HepG2 (cell line): Measurements from ENCODE around the gene ALX4. TPM values are rescaled to one million over a fixed set of nuclear protein-coding genes. Genes with fewer than 3 reads are reported as not detected.
A peak's percentile ranks its signal among the peaks of the same experiment; 100 is the strongest.

Source experiments
- ATAC-seq: fragments of 200-7000 bp; cut with Tn5 transposase; 3 replicates; pipeline ENCODE4 v1.9.1; 2020; ENCODE audit warnings: mild to moderate bottlenecking, moderate library complexity
- BruUV-seq: library from RNA; stranded (reverse); fragments of 400-500 nt; replicated peaks from 2 replicates; lab custom pipeline; 2021; lab: Mats Ljungman, UMichigan
- CTCF ChIA-PET: fragments of 300-600 bp; formaldehyde crosslinking; extraction: SDS; loops from one replicate; lab custom pipeline; 2021; ENCODE audit warnings: low total read pairs, inconsistent platforms, low intra/inter-chr PET ratio; lab: Yijun Ruan, JAX
- POLR2A ChIA-PET: fragments of 350-600 bp; sonication (Branson Sonifier 250); formaldehyde crosslinking; loops from one replicate; lab custom pipeline; 2020; ENCODE audit warnings: antibody characterized with exemption, inconsistent platforms; lab: Yijun Ruan, JAX
- DNase-seq: peaks from one replicate; pipeline ENCODE4 v3.0.0-alpha.2; 2015; ENCODE audit warnings: low spot score
- FAIRE-seq: peaks from 3 replicates; lab custom pipeline; 2011; peaks lifted over from hg19 to GRCh38; lab: Jason Lieb, UNC
- H2AFZ ChIP-seq: one replicate; pipeline ENCODE4 v1.6.1; 2011; ENCODE audit warnings: low read length, inconsistent platforms
- H3K27ac ChIP-seq: fragments of 300-600 bp; 3 replicates; pipeline ENCODE4 v1.8.0; 2011; ENCODE audit warnings: mixed run types, mild to moderate bottlenecking, mixed read lengths, low read length, inconsistent platforms; ENCODE audit not compliant: insufficient read depth; ENCODE audit errors: extremely low read length
- H3K27me3 ChIP-seq, 2 experiments: fragments of 200-600 bp in 1 of 2; 2 replicates in 1 of 2; 3 replicates in 1 of 2; pipeline versions ENCODE4 v1.6.0 to v1.8.0; 2011; ENCODE audit warnings: low read length in 2 of 2, mild to moderate bottlenecking in 2 of 2, moderate library complexity in 2 of 2, inconsistent platforms in 1 of 2; ENCODE audit not compliant: insufficient read depth in 2 of 2, control insufficient read depth in 1 of 2
- H3K36me3 ChIP-seq, 2 experiments: fragments of 200-600 bp in 1 of 2; replicated peaks in 1 of 2; 2 replicates in 1 of 2; 3 replicates in 1 of 2; pipeline versions ENCODE4 v1.5.1 to v1.8.0; 2011; ENCODE audit warnings: low read length in 2 of 2, inconsistent platforms in 1 of 2; ENCODE audit not compliant: insufficient read depth in 2 of 2, control insufficient read depth in 1 of 2
- H3K4me1 ChIP-seq: 2 replicates; pipeline ENCODE4 v1.5.1; 2012; ENCODE audit warnings: low read length, inconsistent platforms; ENCODE audit not compliant: insufficient read depth
- H3K4me2 ChIP-seq: 2 replicates; pipeline ENCODE4 v1.6.0; 2011; ENCODE audit warnings: low read depth, low read length, inconsistent platforms
- H3K4me3 ChIP-seq, 3 experiments: fragments of 200-600 bp in 1 of 3; sonication (generic), shearing (Covaris generic) in 1 of 3; replicated peaks in 1 of 3; 2 replicates each; pipeline ENCODE4 v1.5.1; 2011 to 2016; ENCODE audit warnings: low read length in 3 of 3, inconsistent platforms in 2 of 3, low read depth in 2 of 3, mild to moderate bottlenecking in 2 of 3, control low read depth in 1 of 3, mixed read lengths in 1 of 3; ENCODE audit not compliant: insufficient read depth in 1 of 3
- H3K79me2 ChIP-seq: one replicate; pipeline ENCODE4 v1.6.1; 2011; ENCODE audit warnings: low read length, inconsistent platforms; ENCODE audit not compliant: insufficient read depth
- H3K9ac ChIP-seq: 2 replicates; pipeline ENCODE4 v1.6.0; 2011; ENCODE audit warnings: mild to moderate bottlenecking, low read depth, low read length, inconsistent platforms; ENCODE audit not compliant: insufficient read depth
- H3K9me3 ChIP-seq: 2 replicates; pipeline ENCODE4 v1.5.1; 2012; ENCODE audit warnings: mild to moderate bottlenecking, low read length
- H4K20me1 ChIP-seq: 2 replicates; pipeline ENCODE4 v1.6.0; 2011; ENCODE audit warnings: inconsistent platforms, mild to moderate bottlenecking, low read length, moderate library complexity; ENCODE audit not compliant: insufficient read depth
- ATF3 ChIP-seq: sonication (generic); formaldehyde crosslinking; IDR thresholded peaks from 2 replicates; pipeline ENCODE4 v1.4.0; 2020; ENCODE audit warnings: missing genetic modification reagents
- CBFB ChIP-seq: sonication (generic); formaldehyde crosslinking; IDR thresholded peaks from 2 replicates; pipeline ENCODE4 v1.4.0; 2020; ENCODE audit warnings: missing genetic modification reagents
- ELF3 ChIP-seq: IDR thresholded peaks from 2 replicates; pipeline ENCODE4 v1.6.1; 2016; ENCODE audit warnings: missing genetic modification reagents, missing compliant biosample characterization
- FOXK1 ChIP-seq: sonication (generic); formaldehyde crosslinking; IDR thresholded peaks from 2 replicates; pipeline ENCODE4 v1.4.0; 2020; ENCODE audit warnings: low read depth, missing genetic modification reagents, borderline replicate concordance
- KDM1A ChIP-seq: IDR thresholded peaks from 2 replicates; pipeline ENCODE4 v1.6.1; 2016; ENCODE audit warnings: missing compliant biosample characterization
- MIER2 ChIP-seq: IDR thresholded peaks from 2 replicates; pipeline ENCODE4 v1.6.1; 2016; ENCODE audit warnings: missing biosample characterization, missing genetic modification reagents
- MXD4 ChIP-seq: IDR thresholded peaks from 2 replicates; pipeline ENCODE4 v1.6.1; 2016; ENCODE audit warnings: mild to moderate bottlenecking, missing biosample characterization, missing genetic modification reagents
- NCOR1 ChIP-seq: fragments of 200-600 bp; sonication (generic); IDR thresholded peaks from 2 replicates; pipeline ENCODE4 v1.7.0; 2017; ENCODE audit warnings: antibody characterized with exemption, low read length, borderline replicate concordance
- NFATC3 ChIP-seq: sonication (generic); formaldehyde crosslinking; IDR thresholded peaks from 2 replicates; pipeline ENCODE4 v1.5.1; 2020; ENCODE audit warnings: mild to moderate bottlenecking, missing genetic modification reagents
- SAP130 ChIP-seq: IDR thresholded peaks from 2 replicates; pipeline ENCODE4 v1.6.1; 2016; ENCODE audit warnings: low read depth
- SOX6 ChIP-seq, 2 experiments: fragments of 450-650 bp in 1 of 2; sonication (generic) in 1 of 2; formaldehyde crosslinking in 1 of 2; IDR thresholded peaks; 2 replicates each; pipeline versions ENCODE4 v1.4.0 to v1.6.1; 2017 to 2020; ENCODE audit warnings: antibody characterized with exemption in 1 of 2, mild to moderate bottlenecking in 1 of 2, missing genetic modification reagents in 1 of 2
- TEAD2 ChIP-seq: sonication (generic); formaldehyde crosslinking; IDR thresholded peaks from 2 replicates; pipeline ENCODE4 v1.9.0; 2021; ENCODE audit warnings: missing genetic modification reagents
- TMF1 ChIP-seq: sonication (generic); formaldehyde crosslinking; IDR thresholded peaks from 2 replicates; pipeline ENCODE4 v1.8.1; 2022; ENCODE audit warnings: low read depth, missing genetic modification reagents
- ZBTB26 ChIP-seq: IDR thresholded peaks from 2 replicates; pipeline ENCODE4 v1.6.1; 2016; ENCODE audit warnings: missing compliant biosample characterization, missing genetic modification reagents, borderline replicate concordance
- ZNF432 ChIP-seq: sonication (generic); formaldehyde crosslinking; IDR thresholded peaks from 2 replicates; pipeline ENCODE4 v1.5.0; 2020; ENCODE audit warnings: missing genetic modification reagents, mild to moderate bottlenecking, borderline replicate concordance
- ZNF546 ChIP-seq: sonication (generic); formaldehyde crosslinking; conservative IDR thresholded peaks from 2 replicates; pipeline ENCODE4 v1.8.1; 2023; ENCODE audit warnings: mild to moderate bottlenecking, missing genetic modification reagents
- ZNF547 ChIP-seq: sonication (generic); formaldehyde crosslinking; IDR thresholded peaks from 2 replicates; pipeline ENCODE4 v1.5.1; 2020; ENCODE audit warnings: mild to moderate bottlenecking, missing genetic modification reagents
- ZNF816 ChIP-seq: sonication (generic); formaldehyde crosslinking; IDR thresholded peaks from 2 replicates; pipeline ENCODE4 v1.8.0; 2022; ENCODE audit warnings: missing genetic modification reagents, mild to moderate bottlenecking, borderline replicate concordance
- WGBS: methylation state at CpG from one replicate; pipeline ENCODE4 v1.1.6; 2017; ENCODE audit warnings: low lambda C conversion rate; 5-methylcytosine and 5-hydroxymethylcytosine counted together
- in situ Hi-C: cut with HindIII; loops from 2 replicates; pipeline ENCODE4 v1.10.0; 2017; ENCODE audit warnings: low pct_unique_long_range_greater_than_20kb; ENCODE audit not compliant: extremely low pct_ligation_motif_present
- intact Hi-C: fragments of 100-400 bp; cut with micrococcal nuclease; formaldehyde crosslinking; loops from one replicate; pipeline ENCODE4 v1.10.0; 2022; ENCODE audit not compliant: unreplicated experiment
- polyA plus RNA-seq, 8 experiments: library from polyadenylated mRNA; depleted of rRNA in 3 of 8; stranded (reverse) in 7 of 8; unstranded in 1 of 8; fragments of >200 nt; fragmentation: Illumina TruSeq in 4 of 8; extraction: Trizol in 4 of 8; gene quantifications; 2 replicates each; pipeline versions ENCODE4 v1.2.1 to v1.2.3, GENCODE V29; 2011 to 2016; ENCODE audit warnings: low read depth in 4 of 8, missing spikeins in 1 of 8, mixed read lengths in 1 of 8; ENCODE audit not compliant: insufficient read depth in 1 of 8
- total RNA-seq, 5 experiments: library from RNA; depleted of rRNA; stranded (reverse); fragments of >200 nt; fragmentation: Illumina TruSeq; extraction: Trizol; gene quantifications; 2 replicates each; pipeline ENCODE4 v1.2.3, GENCODE V29; 2016; ENCODE audit warnings: low read depth in 1 of 5
- TF ChIP-seq, protein P1 (sequence below): sonication (generic); formaldehyde crosslinking; IDR thresholded peaks from 2 replicates; pipeline ENCODE4 v1.9.0; 2021; ENCODE audit warnings: missing genetic modification reagents, borderline replicate concordance
- TF ChIP-seq, protein P2 (sequence below): sonication (generic); formaldehyde crosslinking; IDR thresholded peaks from 2 replicates; pipeline ENCODE4 v1.8.1; 2023; ENCODE audit warnings: missing genetic modification reagents, mild to moderate bottlenecking, borderline replicate concordance

ALX4 gene
- total and polyA plus RNA-seq, 2 of the 13 experiments (the other 11 are each of a cell fraction or from before 2014, with no cell fraction given), result not detected

GRCh38 chr11:44244639-44245310 is 65.2 kb downstream of the ALX4 start (continued):
- no peak for TF ChIP-seq ZBTB26 (CRISPR knock-in tag)
- TF ChIP-seq TMF1 (CRISPR knock-in tag), result no peak
- no peak for TF ChIP-seq ZNF546 (CRISPR knock-in tag)
- no peak for TF ChIP-seq MXD4 (CRISPR knock-in tag)

- POLR2A ChIA-PET, result no interaction called here
- Histone ChIP-seq H3K4me3 (no peak overlapping the region), H3K27ac (peak overlapping the region; percentile 50), H2AFZ (no peak overlapping the region), H3K9ac (no peak overlapping the region), H3K79me2 (no peaks in the 10 kb centered on the region), H3K4me2 (peak overlapping the region; percentile 37; the same call in 1 of the 2 replicates), H4K20me1 (no peaks in the 10 kb centered on the region), H3K4me1 (peaks cover 29% of the 10 kb centered on the region), H3K36me3 (no peaks in the 10 kb centered on the region; a peak in 1 of 5 replicates), H3K27me3 (no peaks in the 10 kb centered on the region), H3K9me3 (no peaks in the 10 kb centered on the region)
- ATAC-seq, result peak; percentile 99
- DNase-seq, result peak; percentile 77
- intact Hi-C loops (no loop called here), in situ Hi-C loops (no loop called here)
- 23% methylated on average over 6 of the region's 6 CpGs for WGBS
- CTCF ChIA-PET, result no interaction called here
- BruUV-seq, result no TSS peak
- FAIRE-seq, result peak; percentile 83
- TF ChIP-seq ATF3 (CRISPR knock-in tag), result no peak
- TF ChIP-seq SOX6 (IDR thresholded peaks at IDR 0.05), result no peak
- peak; percentile 67 for TF ChIP-seq SOX6 (CRISPR knock-in tag; IDR thresholded peaks at IDR 0.05)
- peak; percentile 57 for TF ChIP-seq SAP130 (CRISPR knock-in tag)
- TF ChIP-seq CBFB, result no peak
- TF ChIP-seq, protein P1, sequence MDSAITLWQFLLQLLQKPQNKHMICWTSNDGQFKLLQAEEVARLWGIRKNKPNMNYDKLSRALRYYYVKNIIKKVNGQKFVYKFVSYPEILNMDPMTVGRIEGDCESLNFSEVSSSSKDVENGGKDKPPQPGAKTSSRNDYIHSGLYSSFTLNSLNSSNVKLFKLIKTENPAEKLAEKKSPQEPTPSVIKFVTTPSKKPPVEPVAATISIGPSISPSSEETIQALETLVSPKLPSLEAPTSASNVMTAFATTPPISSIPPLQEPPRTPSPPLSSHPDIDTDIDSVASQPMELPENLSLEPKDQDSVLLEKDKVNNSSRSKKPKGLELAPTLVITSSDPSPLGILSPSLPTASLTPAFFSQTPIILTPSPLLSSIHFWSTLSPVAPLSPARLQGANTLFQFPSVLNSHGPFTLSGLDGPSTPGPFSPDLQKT (CRISPR knock-in tag), result no peak
- no peak for TF ChIP-seq ZNF547 (CRISPR knock-in tag)
- TF ChIP-seq TEAD2 (CRISPR knock-in tag), result no peak
- TF ChIP-seq, protein P2, sequence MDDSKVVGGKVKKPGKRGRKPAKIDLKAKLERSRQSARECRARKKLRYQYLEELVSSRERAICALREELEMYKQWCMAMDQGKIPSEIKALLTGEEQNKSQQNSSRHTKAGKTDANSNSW (CRISPR knock-in tag), result no peak
- TF ChIP-seq KDM1A (CRISPR knock-in tag), result peak; percentile 70; the same call in 1 of the 2 replicates
- no peak for TF ChIP-seq NFATC3
- no peak for TF ChIP-seq MIER2 (CRISPR knock-in tag)
- no peak for TF ChIP-seq NCOR1
- no peak for TF ChIP-seq ZNF816 (CRISPR knock-in tag)
- no peak for TF ChIP-seq ZNF432 (CRISPR knock-in tag)
- no peak for TF ChIP-seq ELF3 (CRISPR knock-in tag)
- TF ChIP-seq FOXK1 (CRISPR knock-in tag), result no peak
These were observed 66.2 kb downstream of the ALX4 start for GRCh38 chr11:44243595-44244343.
